GM12892 (cell line): Measurements from ENCODE around the gene CD74.

Experiments
- POLR2A ChIP-seq: IDR thresholded peaks from 2 replicates; pipeline ENCODE4 v1.6.1; 2011; ENCODE audit warnings: low read depth, low read length, control low read depth
- TAF1 ChIP-seq: IDR thresholded peaks from 2 replicates; pipeline ENCODE4 v1.6.1; 2011; ENCODE audit warnings: low read depth, mild to moderate bottlenecking, control low read depth, low read length, borderline replicate concordance

DNA sequence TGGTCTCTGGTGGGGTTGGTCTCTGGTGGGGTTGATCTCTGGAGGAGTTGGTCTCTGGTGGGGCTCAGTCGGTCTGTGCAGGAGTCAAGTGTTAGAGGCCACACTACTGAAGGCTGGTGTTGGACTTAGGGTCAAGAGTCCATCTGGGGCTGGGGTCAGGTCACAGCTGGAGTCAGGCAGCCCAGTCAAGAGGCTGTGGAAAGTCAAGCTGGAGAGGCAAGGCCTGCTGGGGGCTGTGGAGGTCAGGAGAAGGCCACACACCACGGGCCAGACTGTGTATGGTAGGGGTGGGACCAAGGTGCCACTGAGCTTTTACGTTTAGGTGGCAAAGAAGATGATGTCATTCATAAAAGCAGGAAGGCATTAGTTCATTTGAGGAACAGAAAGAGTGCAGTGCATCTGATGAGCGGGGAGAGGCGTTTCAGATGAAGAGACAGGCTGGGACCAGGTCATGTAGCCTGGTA lies 16.7 kb upstream of the CD74 start:
- TF ChIP-seq POLR2A (no peak), TAF1 (no peak)
